Measurements from ENCODE around the gene LEP. TPM values are rescaled to one million over a fixed set of nuclear protein-coding genes. Genes with fewer than 3 reads are reported as not detected.
A peak's percentile ranks its signal among the peaks of the same experiment; 100 is the strongest.

The LEP gene
- total and polyA plus RNA-seq, 9 of the 15 experiments (the other 6 are each of a cell fraction or from before 2014, with no cell fraction given), result not detected

DNA sequence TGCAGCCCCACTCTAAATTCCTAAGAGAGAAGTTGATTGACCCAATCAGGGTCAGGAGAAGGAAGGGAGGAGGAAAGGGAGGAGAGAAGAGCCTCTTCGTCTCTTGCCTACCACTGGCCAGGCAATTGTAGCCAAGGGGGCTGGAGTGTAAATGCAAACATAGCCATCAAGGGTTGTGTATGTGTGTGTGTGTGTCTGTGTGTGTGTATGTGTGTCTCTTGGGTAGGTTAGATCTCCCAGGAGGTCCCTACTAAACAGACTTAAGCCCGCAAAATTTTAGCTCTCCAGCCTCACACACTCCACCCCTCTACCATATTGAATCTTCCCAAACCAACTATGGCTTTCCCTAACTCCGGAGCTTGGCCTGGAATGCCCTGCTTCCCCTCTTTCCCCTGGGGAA lies 3.8 kb downstream of the LEP start:
- FAIRE-seq (no peak), ATAC-seq (no peak), DNase-seq (ENCODE audit: extremely low read depth in 1 of 4, low spot score in 3 of 4) (no peak)
- Histone ChIP-seq H3K4me3 (no peak overlapping the region), H3K9ac (ENCODE audit: insufficient read depth in 1 of 2, low read depth in 2 of 2, low read length in 2 of 2) (no peak overlapping the region), H3K27me3 (ENCODE audit: control insufficient read depth in 2 of 2, insufficient read depth in 2 of 2, low read length in 2 of 2) (peaks cover 55 to 75% of the 10 kb centered on the region in 2 experiments), H3K4me2 (ENCODE audit: insufficient read depth, low read length) (no peak overlapping the region), H4K20me1 (replicated peaks; ENCODE audit: control insufficient read depth, insufficient read depth, low read length) (no peaks in the 10 kb centered on the region), H3K36me3 (ENCODE audit: control insufficient read depth, insufficient read depth, low read length) (no peaks in the 10 kb centered on the region), H3K9me3 (replicated peaks; ENCODE audit: control insufficient read depth, insufficient read depth, low read depth, low read length) (no peaks in the 10 kb centered on the region), H3K27ac (ENCODE audit: extremely low read depth, low read depth, low read length) (no peak overlapping the region), H3K79me2 (ENCODE audit: control insufficient read depth, insufficient read depth, low read length) (no peaks in the 10 kb centered on the region), H2AFZ (ENCODE audit: low read depth, low read length) (no peak overlapping the region), H3K4me1 (replicated peaks in 1 of 2; ENCODE audit: control insufficient read depth in 2 of 2, insufficient read depth in 2 of 2, low read length in 2 of 2) (peaks cover 0 to 7% of the 10 kb centered on the region in 2 experiments; a peak in 3 of 5 replicates), H3K9me1 (ENCODE audit: control insufficient read depth, insufficient read depth, low read length) (no peaks in the 10 kb centered on the region)
- CTCF ChIA-PET (ENCODE audit: low intra/inter-chr PET ratio), result no interaction called here
- intact Hi-C loops (cut with micrococcal nuclease) (no loop called here), in situ Hi-C loops (cut with MboI) (no loop called here)
- POLR2A ChIA-PET, result interaction anchor here (0.5 to 1.3 kb wide), 3 partner anchors 8 to 1502 kb away, joined by 3 to 8 read pairs (median 3); no protein-coding TSS in a partner anchor
- BruUV-seq (replicated peaks), result no TSS peak
- 5% methylated on average over 3 of the region's 3 CpGs for WGBS (ENCODE audit: insufficient coverage, low coverage, missing lambda C conversion rate)
- TF ChIP-seq STAG1 (CRISPR knock-in tag; IDR thresholded peaks at IDR 0.05; ENCODE audit: borderline replicate concordance), result no peak
- TF ChIP-seq, protein P1, sequence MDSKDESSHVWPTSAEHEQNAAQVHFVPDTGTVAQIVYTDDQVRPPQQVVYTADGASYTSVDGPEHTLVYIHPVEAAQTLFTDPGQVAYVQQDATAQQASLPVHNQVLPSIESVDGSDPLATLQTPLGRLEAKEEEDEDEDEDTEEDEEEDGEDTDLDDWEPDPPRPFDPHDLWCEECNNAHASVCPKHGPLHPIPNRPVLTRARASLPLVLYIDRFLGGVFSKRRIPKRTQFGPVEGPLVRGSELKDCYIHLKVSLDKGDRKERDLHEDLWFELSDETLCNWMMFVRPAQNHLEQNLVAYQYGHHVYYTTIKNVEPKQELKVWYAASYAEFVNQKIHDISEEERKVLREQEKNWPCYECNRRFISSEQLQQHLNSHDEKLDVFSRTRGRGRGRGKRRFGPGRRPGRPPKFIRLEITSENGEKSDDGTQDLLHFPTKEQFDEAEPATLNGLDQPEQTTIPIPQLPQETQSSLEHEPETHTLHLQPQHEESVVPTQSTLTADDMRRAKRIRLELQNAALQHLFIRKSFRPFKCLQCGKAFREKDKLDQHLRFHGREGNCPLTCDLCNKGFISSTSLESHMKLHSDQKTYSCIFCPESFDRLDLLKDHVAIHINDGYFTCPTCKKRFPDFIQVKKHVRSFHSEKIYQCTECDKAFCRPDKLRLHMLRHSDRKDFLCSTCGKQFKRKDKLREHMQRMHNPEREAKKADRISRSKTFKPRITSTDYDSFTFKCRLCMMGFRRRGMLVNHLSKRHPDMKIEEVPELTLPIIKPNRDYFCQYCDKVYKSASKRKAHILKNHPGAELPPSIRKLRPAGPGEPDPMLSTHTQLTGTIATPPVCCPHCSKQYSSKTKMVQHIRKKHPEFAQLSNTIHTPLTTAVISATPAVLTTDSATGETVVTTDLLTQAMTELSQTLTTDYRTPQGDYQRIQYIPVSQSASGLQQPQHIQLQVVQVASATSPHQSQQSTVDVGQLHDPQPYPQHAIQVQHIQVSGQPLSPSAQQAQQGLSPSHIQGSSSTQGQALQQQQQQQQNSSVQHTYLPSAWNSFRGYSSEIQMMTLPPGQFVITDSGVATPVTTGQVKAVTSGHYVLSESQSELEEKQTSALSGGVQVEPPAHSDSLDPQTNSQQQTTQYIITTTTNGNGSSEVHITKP (IDR thresholded peaks at IDR 0.05; ENCODE audit: partially characterized antibody), result peak; percentile 80
